Suppressor macrophage treated with lipopolysaccharide for 1 hour (primary cell): ENCODE results near the gene IFT22.
"Not testable (repeated sequence)": the region's sequence is repeated elsewhere in the genome, so short reads cannot be mapped to it uniquely, and the experiment has no call there.

Experiments used
- DNase-seq, 3 donors: peaks; one replicate each; pipeline ENCODE4 v3.0.0-alpha.2; 2020 to 2022

Gene IFT22

DNA sequence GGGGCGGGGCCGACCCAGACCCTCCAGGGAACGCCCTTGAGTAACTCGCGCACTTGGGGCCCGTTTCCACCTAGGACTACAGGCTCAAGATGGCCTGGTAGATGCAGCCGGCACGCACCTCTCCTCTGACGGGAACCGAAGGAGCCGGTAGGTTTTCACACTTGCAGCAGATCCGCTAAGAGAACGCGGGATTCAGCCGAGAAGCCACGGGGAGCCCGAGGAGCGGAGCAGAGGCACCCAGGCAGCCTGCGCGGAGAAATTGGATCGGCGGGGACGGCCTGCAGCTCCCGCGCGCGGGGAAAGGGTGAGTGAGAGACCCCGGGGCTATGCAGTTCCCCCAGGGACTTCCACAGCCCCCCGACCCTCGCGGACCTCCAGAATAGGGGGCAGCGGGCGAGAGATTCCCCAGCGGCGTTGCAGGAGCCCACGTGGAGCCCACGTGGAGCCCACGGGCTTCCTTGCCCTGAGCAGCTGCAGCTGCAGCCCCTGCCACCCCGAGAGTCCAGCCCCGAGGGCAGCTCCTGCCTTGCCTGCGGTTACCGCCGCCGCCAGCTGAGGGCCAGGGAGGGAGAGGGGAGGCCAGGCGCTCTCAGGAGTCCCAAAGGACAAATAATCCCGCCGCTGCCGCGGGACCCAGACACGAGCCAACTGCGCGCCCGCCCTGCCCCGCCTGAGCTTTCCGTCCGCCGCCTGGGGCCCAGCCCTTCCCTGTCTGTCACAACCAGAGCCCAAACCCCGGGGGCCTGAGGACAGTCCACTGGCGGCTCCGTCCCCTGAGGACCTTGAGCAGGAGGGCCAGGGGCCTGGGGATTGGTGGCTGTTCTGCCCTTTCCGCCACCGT, 13.1 kb downstream of the IFT22 start:
- peak in 1 of 3 donors; percentile 29 for DNase-seq

DNA sequence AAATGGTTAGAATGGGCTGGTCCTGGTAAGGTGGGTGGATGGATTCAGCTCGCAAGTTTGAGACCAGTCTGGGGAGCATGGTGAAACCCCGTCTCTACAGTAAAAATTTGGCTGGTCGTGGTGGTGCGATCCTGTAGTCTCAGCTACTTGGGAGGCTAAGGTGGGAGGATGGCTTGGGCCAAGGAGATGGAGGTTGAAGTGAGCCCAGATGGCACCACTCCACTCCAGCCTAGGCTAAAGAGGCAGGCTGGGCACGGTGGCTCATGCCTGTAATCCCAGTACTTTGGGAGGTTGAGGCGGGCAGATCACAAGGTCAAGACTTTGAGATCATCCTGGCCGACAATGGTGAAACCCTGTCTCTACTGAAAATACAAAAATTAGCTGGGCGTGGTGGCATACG, 15.3 kb downstream of the IFT22 start:
- no peak for DNase-seq

GRCh38 chr7:101303102-101303701, 18.4 kb downstream of the IFT22 start:
- DNase-seq = no peak

- DNase-seq = no peak
Observed at GRCh38 chr7:101302641-101303101, 18.9 kb downstream of the IFT22 start.

DNA sequence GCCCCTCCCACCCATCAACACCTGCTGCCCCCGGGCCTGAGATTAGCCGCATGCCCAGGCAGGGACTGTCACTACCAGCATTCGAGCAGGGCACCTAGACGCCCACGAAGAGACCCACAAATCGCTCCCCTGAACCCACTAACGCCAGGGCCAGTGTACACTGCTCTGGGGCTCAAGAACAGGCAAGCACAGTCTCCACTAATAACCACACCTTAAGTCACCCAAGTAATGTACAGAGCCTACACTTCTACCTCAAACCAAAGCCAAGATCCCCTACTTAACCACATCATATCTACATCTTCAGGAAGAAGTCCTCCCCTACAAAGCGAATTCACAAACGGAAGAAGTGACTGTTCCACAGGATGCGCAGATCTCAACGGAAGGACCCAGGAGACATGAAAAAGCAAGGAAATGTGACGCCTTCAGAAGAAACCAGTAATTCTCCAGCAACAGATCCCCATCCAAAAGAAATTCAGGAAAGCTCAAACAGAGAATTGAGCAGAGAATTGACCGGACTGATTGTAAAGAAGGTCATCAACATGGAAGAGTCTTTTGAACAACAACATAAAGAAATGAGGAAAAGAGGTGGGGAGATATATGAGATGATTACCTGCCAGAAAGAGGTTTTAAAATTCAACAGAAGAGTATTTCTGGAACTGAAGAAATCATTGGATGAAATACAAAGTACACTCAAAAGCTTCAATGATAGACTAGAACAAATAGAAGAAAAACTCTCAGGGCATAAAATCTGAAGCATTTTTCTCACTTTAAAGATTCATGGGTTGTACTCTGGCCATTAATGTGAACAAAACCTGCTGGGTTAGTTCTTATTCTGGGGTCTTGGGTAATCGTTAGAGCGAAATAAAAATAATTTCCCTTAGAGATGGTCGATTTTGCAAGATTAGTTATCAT, 20.9 kb downstream of the IFT22 start:
- DNase-seq = no peak

DNA sequence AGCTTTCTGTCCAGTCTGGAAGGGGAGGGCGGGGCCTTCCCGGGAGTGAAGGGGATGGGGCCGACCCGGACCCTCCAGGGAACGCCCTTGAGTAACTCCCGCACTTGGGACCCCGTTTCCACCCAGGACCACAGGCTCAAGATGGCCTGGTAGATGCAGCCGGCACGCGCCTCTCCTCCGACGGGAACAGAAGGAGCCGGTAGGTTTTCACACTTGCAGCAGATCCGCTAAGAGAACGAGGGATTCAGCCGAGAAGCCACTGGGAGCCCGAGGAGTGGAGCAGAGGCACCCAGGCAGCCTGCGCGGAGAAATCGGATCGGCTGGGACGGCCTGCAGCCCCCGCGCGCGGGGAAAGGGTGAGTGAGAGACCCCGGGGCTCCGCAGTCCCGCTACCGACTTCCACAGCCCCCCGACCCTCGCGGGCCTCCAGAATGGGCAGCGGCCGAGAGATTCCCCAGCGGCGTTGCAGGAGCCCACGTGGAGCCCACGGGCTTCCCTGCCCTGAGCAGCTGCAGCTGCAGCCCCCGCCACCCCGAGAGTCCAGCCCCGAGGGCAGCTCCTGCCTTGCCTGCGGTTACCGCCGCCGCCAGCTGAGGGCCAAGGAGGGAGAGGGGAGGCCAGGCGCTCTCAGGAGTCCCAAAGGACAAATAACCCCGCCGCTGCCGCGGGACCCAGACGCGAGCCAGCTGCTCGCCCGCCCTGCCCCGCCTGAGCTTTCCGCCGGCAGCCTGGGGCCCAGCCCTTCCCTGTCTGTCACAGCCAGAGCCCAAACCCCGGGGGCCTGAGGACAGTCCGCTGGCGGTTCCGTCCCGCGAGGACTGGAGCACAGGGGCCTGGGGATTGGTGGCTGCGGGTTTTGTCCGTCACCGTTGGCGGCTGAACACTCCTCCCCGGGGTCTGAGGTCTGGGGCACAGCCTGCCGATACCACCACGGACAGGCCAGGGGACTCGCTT, 21.8 kb downstream of the IFT22 start:
- peak in 1 of 3 donors; percentile 10 for DNase-seq

- no peak for DNase-seq
Observed at GRCh38 chr7:101294832-101295121, 26.8 kb downstream of the IFT22 start.

- DNase-seq = no peak
Observed at GRCh38 chr7:101294039-101294831, 27.4 kb downstream of the IFT22 start.

GRCh38 chr7:101293069-101294021, 28.3 kb downstream of the IFT22 start:
- DNase-seq = not testable (repeated sequence)

DNA sequence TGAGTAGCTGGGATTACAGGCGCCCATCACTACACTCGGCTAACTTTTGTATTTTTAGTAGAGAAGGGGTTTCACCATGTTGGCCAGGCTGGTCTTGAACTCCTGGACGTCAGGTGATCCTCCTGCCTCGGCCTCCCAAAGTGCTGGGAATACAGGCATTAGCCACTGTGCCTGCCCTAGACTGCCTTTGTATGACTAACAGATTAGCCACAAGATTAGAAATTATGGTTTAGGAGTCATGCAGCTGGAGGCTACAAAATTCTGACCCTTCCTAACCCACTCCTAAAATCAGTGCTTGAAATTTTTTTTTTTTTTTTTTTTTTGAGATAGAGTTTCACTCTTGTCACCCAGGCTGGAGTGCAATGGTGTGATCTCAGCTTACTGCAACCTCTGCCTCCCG, 29.0 kb downstream of the IFT22 start:
- not testable (repeated sequence) for DNase-seq

- peak in 2 of 3 donors; percentile 27 to 41 for DNase-seq
Observed at GRCh38 chr7:101290186-101291037, 31.2 kb downstream of the IFT22 start.

DNA sequence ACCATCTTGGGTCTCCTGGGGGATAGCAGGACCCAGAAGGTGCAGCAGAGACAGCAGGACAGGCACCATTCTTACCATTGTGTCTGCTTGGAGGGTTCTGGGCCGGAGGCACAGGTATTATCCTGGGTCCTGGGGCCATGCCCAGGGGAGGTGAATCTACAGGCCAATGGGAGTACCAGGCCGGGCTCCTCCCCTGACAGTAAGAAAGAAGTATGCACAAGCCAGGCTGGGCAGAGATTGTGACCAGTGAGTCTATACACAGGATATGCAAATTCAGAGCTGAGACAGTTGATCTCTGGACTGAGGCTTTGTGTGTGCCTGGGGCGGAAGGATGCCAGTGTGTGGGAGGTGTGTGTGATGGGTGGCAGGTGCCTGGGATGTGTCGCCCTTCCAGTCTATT, 31.9 kb downstream of the IFT22 start:
- DNase-seq = not testable (repeated sequence)

DNA sequence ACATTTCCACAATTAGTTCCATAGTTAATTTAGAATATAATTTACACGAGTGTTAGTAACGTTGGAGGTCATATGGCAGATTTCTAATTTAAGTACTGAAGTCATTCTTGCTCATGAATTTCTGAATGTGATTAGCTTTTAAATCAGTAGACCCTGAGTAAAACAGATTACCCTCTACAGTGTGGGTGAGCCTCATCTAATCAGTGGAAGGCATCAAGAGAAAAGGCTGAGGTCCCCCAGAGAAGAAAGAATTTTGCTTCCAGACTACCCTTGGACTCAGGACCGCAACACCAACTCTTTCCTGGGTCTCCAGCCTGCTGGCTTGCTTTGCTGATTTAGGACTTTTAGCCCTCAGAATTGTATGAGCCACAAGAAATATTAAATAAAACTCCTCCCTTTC, 33.2 kb downstream of the IFT22 start:
- no peak for DNase-seq

DNA sequence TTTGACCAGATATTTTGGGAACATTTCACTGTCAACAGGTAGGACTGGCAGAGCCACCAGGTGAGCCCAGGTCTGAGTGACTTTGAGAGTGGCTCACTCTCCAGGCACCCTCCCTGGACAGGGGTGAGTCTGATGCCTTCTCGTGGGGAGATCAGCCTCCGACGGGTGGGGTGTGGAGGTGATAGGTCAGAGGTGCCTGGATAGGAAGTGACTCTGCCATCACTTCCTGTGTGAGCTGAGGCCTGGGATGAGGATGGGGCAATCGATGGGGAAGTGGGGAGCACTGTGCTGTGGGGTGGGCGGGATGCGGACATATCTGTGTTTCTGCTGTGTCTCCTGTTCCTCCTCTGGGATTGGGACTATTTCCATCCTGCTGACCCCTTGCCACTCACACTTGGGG, 34.6 kb downstream of the IFT22 start:
- peak; percentile 66 to 71 (median 68) for DNase-seq

GRCh38 chr7:101285880-101286279, 35.7 kb downstream of the IFT22 start:
- DNase-seq = not testable (repeated sequence)

DNA sequence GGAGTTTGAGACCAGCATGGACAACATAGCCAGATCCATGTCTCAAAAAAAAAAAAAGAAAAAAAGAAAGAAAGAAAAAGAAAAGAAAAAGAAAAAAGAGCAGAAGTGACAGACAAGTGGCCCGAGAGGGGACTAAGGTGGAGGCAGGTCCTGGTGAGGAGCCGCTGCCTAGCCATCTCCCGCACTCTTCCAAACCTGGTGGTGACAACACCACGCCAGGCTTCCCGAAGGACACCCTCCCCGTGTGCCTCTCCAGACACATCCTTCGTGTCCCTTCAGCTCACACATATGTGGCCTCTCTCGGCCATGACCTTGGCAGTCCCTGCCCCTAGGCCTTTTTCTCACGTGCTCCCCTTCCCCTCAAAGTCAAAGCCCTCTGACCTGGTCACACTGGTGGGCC, 36.4 kb downstream of the IFT22 start:
- no peak for DNase-seq

GRCh38 chr7:101280912-101281311, 40.7 kb downstream of the IFT22 start:
- not testable (repeated sequence) for DNase-seq

DNA sequence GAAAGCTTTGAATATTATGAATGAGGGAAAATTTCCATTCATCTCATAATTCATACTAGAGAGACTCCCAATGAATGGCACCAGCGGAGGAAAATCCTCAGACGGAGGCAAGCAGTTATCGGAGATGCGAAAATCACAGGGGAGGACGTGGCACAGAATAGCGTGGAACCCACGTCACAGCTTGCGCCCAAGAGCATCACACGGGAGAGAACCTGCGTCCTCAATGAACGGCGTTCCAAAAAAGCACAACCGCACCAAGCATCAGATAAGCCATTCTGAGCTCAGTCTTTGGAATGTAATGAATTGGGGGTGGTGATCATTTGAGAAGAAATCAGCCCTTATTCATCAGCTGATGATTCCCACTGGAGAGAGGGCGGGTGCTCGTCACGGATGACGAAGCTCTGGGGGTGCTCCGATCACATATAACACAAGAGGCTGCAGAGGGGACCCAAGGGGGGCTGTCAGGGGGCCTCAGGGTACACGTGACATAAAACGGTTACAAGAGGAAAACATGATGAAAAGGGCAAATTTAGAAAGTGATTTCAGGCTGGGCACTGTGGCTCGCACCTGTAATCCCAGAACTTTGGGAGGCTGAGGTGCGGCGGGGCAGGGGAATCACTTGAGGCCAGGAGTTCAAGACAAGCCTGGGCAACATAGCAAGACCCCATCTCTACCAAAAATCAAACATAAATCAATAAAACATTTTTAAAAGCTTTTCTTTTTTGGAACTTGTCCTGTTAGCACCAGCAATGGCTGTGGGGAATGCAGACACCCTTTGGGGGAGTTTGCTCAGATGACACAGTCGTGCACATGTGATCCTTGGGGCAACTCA, 42.9 kb downstream of the IFT22 start:
- DNase-seq = no peak
